Spleen (tissue), 7 donors: ENCODE results near the gene AFF1.
"Not testable (repeated sequence)": the region's sequence is repeated elsewhere in the genome, so short reads cannot be mapped to it uniquely, and the experiment has no call there.

ENCODE experiments used
- CTCF ChIP-seq, 11 experiments: fragments of 200-600 bp in 7 of 11; fragments of 450-650 bp in 4 of 11; sonication (generic) in 4 of 11; IDR thresholded peaks in 8 of 11; conservative IDR thresholded peaks in 3 of 11; 1 replicate in 7 of 11; 2 replicates in 4 of 11; pipeline versions ENCODE4 v1.4.0 to v1.8.0; 2016 to 2021; ENCODE audit warnings: antibody characterized with exemption in 11 of 11, inconsistent platforms in 4 of 11, mild to moderate bottlenecking in 1 of 11
- POLR2A ChIP-seq, 3 donors: fragments of 450-650 bp; IDR thresholded peaks; one replicate each; pipeline ENCODE4 v1.5.1; 2017; ENCODE audit warnings: antibody characterized with exemption in 3 of 3, mild to moderate bottlenecking in 1 of 3
- POLR2AphosphoS5 ChIP-seq, 3 donors: sonication (generic); formaldehyde crosslinking; IDR thresholded peaks; one replicate each; pipeline ENCODE4 v1.5.1; 2017; ENCODE audit warnings: antibody characterized with exemption in 3 of 3
- donor health status: DM: no; HTN: no; CAD: no; lungs with moderate emphysema.
- donor health status: DM: no; HTN: no; CAD: no.
- donor health status: DM: no; HTN: no; CAD: no.

GRCh38 chr4:86996510-86996909, 61.7 kb downstream of the AFF1 start:
- TF ChIP-seq CTCF (IDR thresholded peaks at IDR 0.05 in 8 of 11, conservative IDR thresholded peaks at IDR 0.05 in 3 of 11); POLR2AphosphoS5 (IDR thresholded peaks at IDR 0.05); POLR2A (IDR thresholded peaks at IDR 0.05): not testable (repeated sequence)
